ENCODE results near the gene ETV1.

Gene ETV1

GRCh38 chr7:13989126-13989948 is at the start of gene ETV1:
Gene ETV1, minus strand, starts transcription at chr7:13989666. Its CDS starts 614 bp downstream, at chr7:13989052.
- DNase-seq: no peak

DNA sequence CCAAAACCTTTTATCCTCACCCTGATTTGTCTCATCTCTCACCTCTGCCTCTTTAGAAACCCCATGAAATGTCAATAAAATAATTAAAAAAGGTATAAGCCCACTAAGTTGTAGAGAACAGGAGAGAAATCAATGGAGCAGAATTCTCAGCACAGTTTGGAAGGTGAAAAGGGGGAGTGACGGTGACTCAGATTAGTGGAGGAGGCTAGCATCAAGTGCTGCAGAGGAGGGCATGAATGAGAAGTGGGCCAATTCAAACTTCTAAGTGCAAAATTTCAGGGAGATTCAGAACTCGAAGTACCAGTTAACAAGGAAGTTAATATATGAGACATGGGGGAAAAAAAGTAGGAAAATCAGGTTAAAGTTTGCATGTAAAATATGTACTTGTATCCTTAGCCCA is 34.9 kb upstream of the ETV1 start:
- no peak for DNase-seq

DNA sequence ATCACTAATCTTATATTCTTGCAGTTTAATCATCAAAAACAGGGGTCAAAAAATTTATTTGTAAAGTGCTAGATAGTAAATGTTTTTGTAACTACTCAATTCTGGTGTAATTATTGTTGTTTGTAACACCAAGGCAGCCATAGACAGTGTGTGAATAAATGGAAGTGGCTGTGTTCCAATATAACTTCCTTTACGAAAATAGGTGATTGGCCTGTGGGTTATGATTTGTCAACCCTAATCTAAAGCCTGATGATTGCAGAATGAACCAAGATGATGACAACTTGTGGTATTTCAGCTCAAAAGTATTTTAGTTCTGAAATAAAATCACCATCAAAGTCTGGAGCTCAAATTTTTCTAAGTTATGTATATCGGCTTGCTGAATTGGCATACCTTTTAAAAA is 34.4 kb upstream of the ETV1 start:
- no peak for DNase-seq

- DNase-seq: no peak
Observed at GRCh38 chr7:14023342-14023741, 33.9 kb upstream of the ETV1 start.

GRCh38 chr7:14021069-14021468 is 31.6 kb upstream of the ETV1 start:
- DNase-seq: no peak

GRCh38 chr7:14020339-14020900 is 31.0 kb upstream of the ETV1 start:
- DNase-seq: no peak

DNA sequence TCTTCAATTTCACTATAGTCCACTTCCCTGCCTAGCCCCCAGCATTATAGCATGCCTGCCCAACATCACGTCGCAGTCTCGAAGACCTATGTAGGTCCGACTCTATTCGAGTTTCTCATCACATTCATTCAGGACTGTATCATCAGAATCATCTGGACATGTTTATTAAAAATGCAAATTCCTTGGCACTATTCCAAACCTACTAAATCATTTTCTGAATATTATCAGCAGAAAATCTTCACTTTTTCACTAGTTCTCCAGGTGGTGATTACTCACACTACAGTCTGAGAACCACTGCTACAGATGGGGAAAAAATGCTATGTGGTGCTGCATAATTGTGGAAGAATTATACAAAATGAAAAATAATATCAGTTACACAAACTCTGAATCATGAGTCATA is 29.3 kb upstream of the ETV1 start:
- no peak for DNase-seq

- DNase-seq: no peak
Observed at GRCh38 chr7:14016950-14017349, 27.5 kb upstream of the ETV1 start.

DNA sequence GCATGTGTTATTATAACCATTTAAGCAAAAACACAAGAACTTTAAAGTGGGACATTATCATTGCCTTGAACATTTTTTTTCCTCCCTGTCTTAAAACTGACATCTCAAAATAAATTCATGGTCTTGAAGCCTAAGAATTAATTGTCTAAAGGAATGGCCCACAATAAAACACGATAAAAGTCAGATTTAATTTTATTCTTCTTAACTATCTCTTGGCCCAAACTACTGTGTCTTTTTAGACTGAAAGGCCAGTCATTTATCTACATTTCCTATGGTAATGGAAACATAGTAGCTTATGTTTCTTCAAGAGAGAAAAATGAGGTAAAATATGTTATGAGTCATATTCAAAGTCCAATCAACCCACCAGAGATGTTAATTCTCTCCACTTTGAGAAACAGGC is 24.4 kb upstream of the ETV1 start:
- DNase-seq: no peak

DNA sequence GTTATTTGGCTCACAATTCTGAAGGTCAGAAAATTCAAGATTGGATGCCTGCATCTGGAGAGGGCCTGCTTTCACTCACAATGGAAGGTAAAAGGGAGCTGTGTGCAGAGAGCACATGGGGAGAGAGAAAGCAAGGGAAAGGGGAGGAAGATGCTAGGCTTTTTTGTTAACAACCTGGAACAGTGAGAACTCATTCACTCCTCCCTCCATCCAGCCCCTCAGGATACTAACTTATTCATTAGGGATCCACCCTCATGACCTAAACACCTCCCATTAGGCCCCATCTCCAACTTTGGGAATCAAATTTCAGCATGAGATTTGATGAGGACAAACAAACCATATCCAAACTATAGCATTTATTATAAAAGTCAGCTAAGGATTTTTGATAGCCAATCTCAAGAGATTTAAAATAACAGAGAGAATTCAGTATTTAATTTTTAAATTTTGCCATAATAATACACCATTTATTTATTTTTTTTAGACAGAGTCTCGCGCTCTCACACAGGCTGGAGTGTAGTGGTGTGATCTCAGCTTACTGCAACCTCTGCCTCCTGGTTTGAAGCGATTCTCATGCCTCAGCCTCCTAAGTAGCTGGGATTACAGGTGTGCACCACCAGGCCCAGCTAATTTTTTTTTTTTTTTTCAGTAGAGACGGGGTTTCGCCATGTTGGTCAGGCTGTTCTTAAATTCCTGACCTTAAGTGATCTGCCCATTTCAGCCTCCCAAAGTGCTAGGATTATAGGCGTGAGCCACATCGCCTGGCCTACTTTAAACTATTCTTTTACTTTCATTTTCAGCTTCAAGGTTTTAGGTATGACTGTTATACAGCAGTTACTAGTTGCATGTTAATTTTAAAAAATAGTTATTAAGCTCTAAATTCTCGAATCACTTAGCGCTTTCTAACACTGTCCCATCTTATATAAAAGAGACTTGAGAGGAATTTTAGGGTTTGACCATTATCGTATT is 20.3 kb upstream of the ETV1 start:
- no peak for DNase-seq

- no peak for DNase-seq
Observed at GRCh38 chr7:14001139-14001538, 11.7 kb upstream of the ETV1 start.

GRCh38 chr7:14000247-14000646 is 10.8 kb upstream of the ETV1 start:
- no peak for DNase-seq

- no peak for DNase-seq
Observed at GRCh38 chr7:13998866-13999265, 9.4 kb upstream of the ETV1 start.

DNA sequence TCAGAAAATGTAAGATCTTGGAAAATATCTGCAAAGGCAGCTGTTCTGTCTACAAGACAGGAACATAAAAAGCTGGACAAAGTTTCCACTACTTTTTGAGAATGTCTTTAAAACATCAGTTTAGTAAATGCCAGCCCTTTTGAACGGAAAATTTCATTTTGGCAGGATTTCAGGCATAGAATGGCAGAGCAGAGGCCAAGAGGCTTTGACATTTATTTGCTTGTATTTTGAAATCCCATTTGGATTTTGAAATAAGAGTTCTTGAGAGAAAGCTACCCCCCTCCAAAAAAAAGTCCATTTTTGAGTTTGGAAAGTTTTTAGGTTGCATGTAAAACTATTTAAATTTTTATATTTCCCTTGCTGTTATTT is 3.1 kb upstream of the ETV1 start:
- DNase-seq: no peak

DNA sequence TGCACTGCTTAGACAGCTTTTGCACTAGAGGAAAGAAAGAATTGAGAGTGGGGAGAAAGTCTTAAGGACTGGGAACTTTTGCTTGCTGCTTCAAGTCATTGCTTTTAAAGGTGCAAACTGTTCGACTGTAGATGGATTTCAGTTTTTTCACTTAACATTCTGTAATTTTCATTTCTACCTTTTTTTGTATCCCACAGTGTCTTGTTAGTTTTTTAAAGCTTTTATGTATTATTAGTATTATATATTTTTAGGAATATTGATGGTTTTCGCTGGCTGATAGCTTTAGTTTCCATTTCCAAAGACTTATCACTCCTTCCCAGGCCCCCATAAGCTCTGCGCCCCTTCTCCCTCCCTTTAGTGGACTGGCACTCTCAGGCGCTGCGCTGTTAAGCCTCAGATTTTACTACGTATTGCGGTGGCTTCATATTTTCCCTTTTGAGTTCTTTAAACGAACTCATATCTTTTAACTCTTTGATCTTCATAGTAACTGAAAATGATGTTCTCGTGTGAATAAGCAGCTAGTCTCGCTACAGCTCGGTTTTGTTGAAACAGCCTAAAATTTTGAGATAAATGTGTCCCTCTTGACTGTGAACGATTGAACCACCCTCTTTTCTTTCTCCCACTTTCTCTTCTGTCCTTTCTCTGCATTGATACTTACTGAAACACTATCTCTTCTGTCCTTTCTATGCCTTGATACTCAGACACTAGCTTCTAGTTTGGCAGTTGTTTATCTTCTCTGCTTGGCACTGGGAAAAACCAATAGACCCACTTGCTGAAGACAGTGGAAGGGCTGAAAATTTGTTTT is 2.5 kb upstream of the ETV1 start:
- no peak for DNase-seq

GRCh38 chr7:13990984-13991790 is 1.7 kb upstream of the ETV1 start:
- DNase-seq: peak; percentile 57 to 64

DNA sequence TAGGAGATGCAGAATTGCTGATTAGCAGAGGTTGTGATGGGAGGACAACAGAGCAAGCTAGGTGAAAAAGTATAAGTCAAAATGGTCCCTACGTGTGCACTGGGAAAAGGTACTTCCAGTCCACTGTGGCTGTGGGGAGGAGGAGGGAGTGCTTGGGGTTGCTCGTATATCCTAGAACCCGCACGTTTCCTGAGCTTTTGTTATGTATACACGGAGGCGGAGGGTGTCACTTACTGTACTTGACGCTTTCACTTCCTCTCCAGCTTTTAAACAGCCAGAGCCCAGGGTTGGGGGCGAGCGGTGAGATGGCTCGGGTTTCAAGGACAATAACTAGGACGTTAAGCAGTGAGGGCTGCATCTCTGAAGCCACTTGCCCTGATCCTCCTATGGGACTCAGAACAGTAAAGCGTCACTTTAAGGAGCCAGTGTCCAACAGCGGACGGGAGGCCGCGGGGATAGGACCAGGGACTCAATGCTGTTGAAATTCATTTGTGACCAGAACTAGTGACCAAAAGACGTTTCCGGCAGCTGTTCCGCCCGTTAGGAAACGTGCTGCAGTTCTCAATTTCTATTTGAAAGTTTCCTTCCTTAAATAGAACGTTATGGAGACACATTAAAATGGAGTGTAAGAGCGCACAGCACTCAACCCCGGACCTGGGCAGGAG is 985 bp upstream of the ETV1 start:
- peak in 1 of 2 donors; percentile 3 for DNase-seq

GRCh38 chr7:13989949-13990305 is 461 bp upstream of the ETV1 start:
- DNase-seq: no peak

DNA sequence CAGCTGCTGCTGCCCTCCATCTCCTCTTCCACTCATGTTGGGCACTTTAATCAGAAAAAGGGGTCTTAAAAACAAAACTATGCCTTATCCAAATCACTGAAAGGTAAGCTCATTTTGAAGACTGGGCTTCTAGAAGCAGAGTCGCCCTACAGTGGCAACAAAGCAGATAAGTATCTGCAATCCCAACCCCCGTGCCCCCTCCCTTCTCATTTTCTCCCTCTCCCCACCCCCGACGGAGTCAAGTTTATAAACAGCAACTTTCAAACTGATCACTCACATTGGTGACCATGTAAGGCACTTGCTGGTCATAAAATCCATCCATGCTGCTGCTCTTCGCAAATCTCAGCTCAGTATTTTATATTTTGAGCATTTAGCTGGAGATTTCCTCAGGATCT is 738 bp downstream of the ETV1 start:
- DNase-seq: no peak

- DNase-seq: no peak
Observed at GRCh38 chr7:13988065-13988464, 1.4 kb downstream of the ETV1 start.

DNA sequence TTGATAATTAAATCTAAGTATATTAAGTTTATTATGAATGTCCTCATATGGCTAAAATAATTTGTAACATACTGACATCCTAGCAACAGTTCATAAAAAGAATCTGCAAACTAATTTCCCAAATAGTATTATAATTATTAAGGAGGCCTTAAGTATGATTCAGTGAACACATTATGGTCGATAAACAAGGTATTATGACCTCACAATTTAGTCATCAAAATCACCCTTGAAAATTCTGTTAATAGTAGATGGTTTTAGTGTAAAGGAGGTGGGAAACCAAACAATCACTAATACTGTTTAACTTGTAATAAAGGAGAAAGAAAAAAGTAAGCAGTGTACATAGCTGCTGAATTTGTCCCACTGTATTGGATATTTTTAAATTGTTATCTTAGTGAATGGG is 2.1 kb downstream of the ETV1 start:
- DNase-seq: no peak
